Panc1 (cell line): ENCODE data around the gene SMPDL3B.

Experiments
- CTCF ChIP-seq: fragments of 450-650 bp; IDR thresholded peaks from 2 replicates; pipeline ENCODE4 v1.5.1; 2017; ENCODE audit warnings: mild to moderate bottlenecking
- POLR2AphosphoS5 ChIP-seq: IDR thresholded peaks from 2 replicates; pipeline ENCODE4 v1.6.1; 2012; ENCODE audit warnings: mild to moderate bottlenecking, low read depth, low read length, moderate library complexity
- SIN3A ChIP-seq: IDR thresholded peaks from 2 replicates; pipeline ENCODE4 v1.6.1; 2012; ENCODE audit warnings: low read depth, mild to moderate bottlenecking, low read length, moderate library complexity, borderline replicate concordance; ENCODE audit not compliant: insufficient read depth
- TCF7L2 ChIP-seq: IDR thresholded peaks from 2 replicates; pipeline ENCODE4 v1.6.1; 2011; ENCODE audit warnings: mild to moderate bottlenecking, low read depth, low read length, inconsistent platforms
- TF ChIP-seq, protein P1 (sequence below), 2 experiments: IDR thresholded peaks; 2 replicates each; pipeline ENCODE4 v1.6.1; 2011 to 2012; ENCODE audit warnings: low read depth in 2 of 2, control low read depth in 1 of 2, low read length in 1 of 2, mild to moderate bottlenecking in 1 of 2, moderate library complexity in 1 of 2; ENCODE audit not compliant: insufficient read depth in 1 of 2

DNA sequence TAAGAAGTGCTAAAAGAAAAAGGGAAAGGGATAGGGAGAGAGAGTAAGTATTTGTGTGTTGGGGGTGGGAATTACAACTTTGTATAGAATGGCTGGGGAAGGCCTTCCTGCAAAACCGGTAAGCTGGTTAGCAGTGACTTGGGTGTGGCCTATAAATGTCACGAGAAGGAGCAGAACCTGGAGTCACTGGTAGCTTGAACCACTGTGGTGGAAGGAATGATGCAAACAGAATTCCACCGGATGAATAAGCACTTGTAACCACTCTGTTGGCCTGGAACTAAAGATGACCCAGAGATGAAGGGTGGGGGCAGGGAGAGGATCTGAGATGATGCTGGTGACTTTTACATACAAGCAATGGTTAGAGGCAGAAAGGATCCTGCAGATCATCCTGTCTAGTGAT lies 33.9 kb downstream of the SMPDL3B start:
- TF ChIP-seq CTCF (no peak), POLR2AphosphoS5 (no peak), TCF7L2 (no peak), SIN3A (no peak)
- TF ChIP-seq, protein P1, sequence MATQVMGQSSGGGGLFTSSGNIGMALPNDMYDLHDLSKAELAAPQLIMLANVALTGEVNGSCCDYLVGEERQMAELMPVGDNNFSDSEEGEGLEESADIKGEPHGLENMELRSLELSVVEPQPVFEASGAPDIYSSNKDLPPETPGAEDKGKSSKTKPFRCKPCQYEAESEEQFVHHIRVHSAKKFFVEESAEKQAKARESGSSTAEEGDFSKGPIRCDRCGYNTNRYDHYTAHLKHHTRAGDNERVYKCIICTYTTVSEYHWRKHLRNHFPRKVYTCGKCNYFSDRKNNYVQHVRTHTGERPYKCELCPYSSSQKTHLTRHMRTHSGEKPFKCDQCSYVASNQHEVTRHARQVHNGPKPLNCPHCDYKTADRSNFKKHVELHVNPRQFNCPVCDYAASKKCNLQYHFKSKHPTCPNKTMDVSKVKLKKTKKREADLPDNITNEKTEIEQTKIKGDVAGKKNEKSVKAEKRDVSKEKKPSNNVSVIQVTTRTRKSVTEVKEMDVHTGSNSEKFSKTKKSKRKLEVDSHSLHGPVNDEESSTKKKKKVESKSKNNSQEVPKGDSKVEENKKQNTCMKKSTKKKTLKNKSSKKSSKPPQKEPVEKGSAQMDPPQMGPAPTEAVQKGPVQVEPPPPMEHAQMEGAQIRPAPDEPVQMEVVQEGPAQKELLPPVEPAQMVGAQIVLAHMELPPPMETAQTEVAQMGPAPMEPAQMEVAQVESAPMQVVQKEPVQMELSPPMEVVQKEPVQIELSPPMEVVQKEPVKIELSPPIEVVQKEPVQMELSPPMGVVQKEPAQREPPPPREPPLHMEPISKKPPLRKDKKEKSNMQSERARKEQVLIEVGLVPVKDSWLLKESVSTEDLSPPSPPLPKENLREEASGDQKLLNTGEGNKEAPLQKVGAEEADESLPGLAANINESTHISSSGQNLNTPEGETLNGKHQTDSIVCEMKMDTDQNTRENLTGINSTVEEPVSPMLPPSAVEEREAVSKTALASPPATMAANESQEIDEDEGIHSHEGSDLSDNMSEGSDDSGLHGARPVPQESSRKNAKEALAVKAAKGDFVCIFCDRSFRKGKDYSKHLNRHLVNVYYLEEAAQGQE (IDR thresholded peaks at IDR 0.05; ENCODE audit: insufficient read depth in 1 of 2, low read depth in 2 of 2, low read length in 1 of 2): no peak
